Left cardiac atrium (tissue), 4 donors: ENCODE data around the gene SLC4A3. TPM values are rescaled to one million over a fixed set of nuclear protein-coding genes. Genes with fewer than 3 reads are reported as not detected.
"Not testable (repeated sequence)": the region's sequence is repeated elsewhere in the genome, so short reads cannot be mapped to it uniquely, and the experiment has no call there.

ENCODE experiments used
- ATAC-seq, 2 donors: fragments of 200-7000 bp; cut with Tn5 transposase; one replicate each; pipeline ENCODE4 v1.9.1; 2020; ENCODE audit warnings: mild to moderate bottlenecking in 2 of 2, moderate library complexity in 2 of 2
- DNase-seq: peaks from one replicate; pipeline ENCODE4 v3.0.0-alpha.2; 2020
- intact Hi-C, 2 donors: fragments of 100-400 bp; cut with DNase I; formaldehyde crosslinking; loops; one replicate each; pipeline versions ENCODE4 v1.14.1 to v1.15.1; 2022 to 2023
- total RNA-seq, 2 donors: library from RNA; stranded (reverse); fragmentation: NEBNext Ultra II Directional; extraction: Animal tissue kit (Norgen Biotek cat#: 25700); gene quantifications; one replicate each; pipeline ENCODE4 v1.2.1, GENCODE V29; 2021
- donor health status: DM: no; HTN: yes; CAD: no.
- donor health status: DM: no; HTN: yes; CAD: no; lungs with severe emphysema.
- donor health status: DM: yes; HTN: yes; CAD: no.
- donor health status: Dilated cardiomyopathy.

SLC4A3 gene
- total RNA-seq, 2 donors from 2014 or later = 261 to 360 TPM

DNA sequence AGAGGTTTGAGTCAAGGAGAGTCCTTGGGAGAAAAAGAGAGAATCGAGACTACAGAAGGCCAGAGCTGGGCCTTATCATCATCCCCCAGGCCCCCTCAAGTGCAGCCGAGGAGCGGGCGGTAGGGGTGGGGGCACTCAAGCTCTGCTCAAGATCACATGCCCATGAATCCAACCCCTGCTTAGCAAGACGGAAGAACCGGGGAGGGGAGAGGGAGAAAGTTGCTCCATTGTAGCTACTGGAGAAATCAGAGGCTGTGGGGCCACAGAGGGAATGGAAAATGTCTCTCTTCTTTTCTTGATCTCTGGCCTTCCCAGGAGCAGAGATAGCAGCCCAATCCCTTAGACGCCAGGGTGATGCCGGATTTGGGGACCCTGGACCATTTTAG lies 14.6 kb downstream of the SLC4A3 start:
- ATAC-seq (no peak), DNase-seq (no peak)
- intact Hi-C loops = loop anchor here in 1 of 2 donors (2.0 to 10.0 kb wide), 3 partner anchors 71 to 227 kb away; partner anchors contain the start of genes DES and OBSL1

DNA sequence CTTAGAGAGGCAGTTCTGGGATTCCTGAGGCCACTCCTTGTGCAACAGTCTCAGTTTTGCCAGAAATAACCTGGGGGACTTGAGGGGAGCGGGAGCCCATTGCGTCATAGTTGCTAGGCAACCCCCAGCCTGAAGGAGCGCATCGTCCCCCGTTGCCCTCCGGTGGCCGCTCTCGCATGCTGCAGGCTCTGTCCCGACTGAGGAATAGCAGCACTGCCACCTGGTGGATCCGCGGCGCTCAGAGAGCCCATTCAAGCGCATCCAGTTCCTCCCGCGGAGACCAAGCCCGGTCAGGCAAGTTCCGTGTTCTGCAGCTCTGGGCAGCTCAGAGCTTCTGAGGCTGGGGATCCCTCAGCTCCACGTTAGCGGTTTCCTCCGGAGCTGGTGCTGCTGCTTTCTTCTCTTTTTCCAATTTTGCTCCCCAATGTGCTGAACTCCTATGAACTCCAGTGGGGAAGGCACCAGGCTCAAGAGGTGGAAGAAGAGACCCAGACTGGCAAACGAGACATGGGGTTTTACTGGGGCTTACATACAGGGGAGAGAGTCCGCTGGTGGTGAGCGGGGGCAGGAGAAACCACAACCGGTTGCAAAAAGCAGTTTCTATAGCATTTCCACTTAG lies 15.1 kb downstream of the SLC4A3 start:
- peak; percentile 98 for DNase-seq
- ATAC-seq = peak; percentile 53 to 58
- intact Hi-C loops = loop anchor here in 1 of 2 donors (2.0 to 10.0 kb wide), 3 partner anchors 72 to 228 kb away; partner anchors contain the start of genes DES and OBSL1

- intact Hi-C loops = loop anchor here in 1 of 2 donors (2.0 to 10.0 kb wide), 3 partner anchors 72 to 228 kb away; partner anchors contain the start of genes DES and OBSL1
- DNase-seq = no peak
- no peak for ATAC-seq
Measured at GRCh38 chr2:219643084-219643473, 15.6 kb downstream of the SLC4A3 start.

- intact Hi-C loops = loop anchor here in 1 of 2 donors (2.0 to 10.0 kb wide), 3 partner anchors 73 to 229 kb away; partner anchors contain the start of genes DES and OBSL1
- DNase-seq (peak; percentile 63), ATAC-seq (peak; percentile 17 to 24)
Measured at GRCh38 chr2:219643788-219644398, 16.5 kb downstream of the SLC4A3 start.

GRCh38 chr2:219644801-219645480 lies 17.5 kb downstream of the SLC4A3 start:
- ATAC-seq (peak; percentile 59 to 67), DNase-seq (peak; percentile 70)
- intact Hi-C loops = loop anchor here in 1 of 2 donors (10.0 kb wide), 1 partner anchor 230 kb away; the partner anchor contains the start of gene DES

- peak; percentile 23 to 63 for ATAC-seq
- intact Hi-C loops = loop anchor here in 1 of 2 donors (2.0 to 10.0 kb wide), 2 partner anchors 43 to 231 kb away; partner anchors contain the start of gene DES
- peak; percentile 27 for DNase-seq
Measured at GRCh38 chr2:219645631-219646527, 18.4 kb downstream of the SLC4A3 start.

- no peak for DNase-seq
- no peak for ATAC-seq
- intact Hi-C loops = loop anchor here in 1 of 2 donors (10.0 kb wide), 1 partner anchor 233 kb away; the partner anchor contains the start of gene DES
Measured at GRCh38 chr2:219648176-219648575, 20.7 kb downstream of the SLC4A3 start.

- no peak for DNase-seq
- no peak for ATAC-seq
- intact Hi-C loops = loop anchor here in 1 of 2 donors (10.0 kb wide), 1 partner anchor 234 kb away; the partner anchor contains the start of gene DES
Measured at GRCh38 chr2:219648963-219649362, 21.5 kb downstream of the SLC4A3 start.

DNA sequence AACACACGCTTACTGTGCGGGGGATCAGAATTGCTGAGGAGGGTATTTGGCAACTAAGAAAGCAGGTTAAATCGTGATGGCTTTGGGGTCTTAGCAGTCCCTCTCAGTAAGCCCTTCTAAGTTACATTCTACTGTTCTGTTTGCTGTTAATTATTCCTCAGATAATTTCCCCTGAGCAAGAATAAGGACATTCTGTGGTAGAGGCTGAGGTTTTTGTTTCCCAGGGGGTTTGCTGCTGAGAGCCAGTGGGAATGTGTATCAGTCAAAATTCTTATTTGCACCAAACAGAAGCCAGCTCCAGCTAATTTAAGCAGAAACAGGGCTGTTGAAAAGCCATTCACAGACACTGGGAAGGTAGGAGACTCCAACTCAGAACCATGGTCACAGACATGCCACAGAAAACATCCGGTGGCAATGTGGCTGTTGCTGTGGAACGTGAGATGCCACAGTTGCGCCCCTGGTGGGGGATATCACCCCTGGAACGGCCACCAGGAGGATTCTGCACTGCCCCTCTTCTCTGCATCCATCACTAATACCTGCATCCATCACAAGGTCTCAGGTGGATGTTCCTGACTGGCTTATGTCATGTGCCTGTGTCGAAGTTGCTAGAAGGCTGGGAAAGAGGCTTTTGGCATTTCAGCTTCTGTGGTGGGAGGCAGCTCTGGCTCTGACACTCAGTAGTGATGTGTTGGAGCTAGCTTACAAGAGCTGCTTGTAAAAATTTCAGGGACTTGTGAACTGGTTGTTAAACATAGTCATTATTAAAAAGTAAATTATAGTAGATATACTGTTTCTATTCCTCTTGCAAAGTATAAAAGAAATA lies 23.2 kb downstream of the SLC4A3 start:
- intact Hi-C loops = no loop called here
- ATAC-seq (no peak), DNase-seq (no peak)

GRCh38 chr2:219651656-219652055 lies 24.2 kb downstream of the SLC4A3 start:
- DNase-seq = not testable (repeated sequence)

GRCh38 chr2:219656526-219656925 lies 29.1 kb downstream of the SLC4A3 start:
- ATAC-seq (no peak), DNase-seq (no peak)
- intact Hi-C loops = no loop called here

More at GRCh38 chr2:219651656-219652055, 24.2 kb downstream of the SLC4A3 start:
- ATAC-seq, intact Hi-C loops: not testable (repeated sequence)

DNA sequence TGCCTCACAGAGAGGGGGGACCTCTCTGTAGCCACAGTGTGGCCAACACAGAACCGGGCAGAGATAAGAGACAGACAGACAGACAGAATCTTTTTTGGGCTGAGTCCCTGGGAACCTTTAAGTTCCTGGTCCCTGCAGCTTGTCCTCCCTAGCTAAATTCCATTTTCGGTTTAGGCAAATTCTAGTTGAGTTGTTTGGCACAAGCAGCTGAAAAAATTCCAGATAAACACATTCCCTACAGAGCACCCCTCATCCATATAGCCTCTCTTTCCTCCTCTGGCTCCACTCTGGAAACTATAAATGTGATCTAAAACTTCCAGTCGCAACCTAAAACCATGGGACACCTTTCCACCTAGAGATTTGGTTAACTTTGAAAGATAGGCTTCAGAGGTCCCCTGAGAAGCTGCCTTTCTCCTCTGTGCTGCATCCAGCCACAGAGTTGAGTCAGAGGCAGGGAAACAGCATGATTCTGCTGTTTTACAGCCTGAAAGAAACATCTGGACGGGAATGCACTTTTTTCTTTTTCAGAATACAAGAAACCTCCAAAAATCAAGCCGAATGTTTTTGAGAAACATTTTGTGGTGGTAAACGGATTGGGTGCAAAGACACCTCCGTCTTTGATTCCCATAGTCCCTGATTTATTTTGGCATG lies 30.9 kb downstream of the SLC4A3 start:
- ATAC-seq = peak; percentile 54 to 62

GRCh38 chr2:219658874-219659273 lies 31.4 kb downstream of the SLC4A3 start:
- intact Hi-C loops = no loop called here
- DNase-seq = no peak
- no peak for ATAC-seq

More for the DNA sequence above, 30.9 kb downstream of the SLC4A3 start:
- intact Hi-C loops = no loop called here
- no peak for DNase-seq

- no peak for DNase-seq
- intact Hi-C loops = no loop called here
- peak in 1 of 2 donors; percentile 28 for ATAC-seq
Measured at GRCh38 chr2:219661197-219661954, 33.9 kb downstream of the SLC4A3 start.

DNA sequence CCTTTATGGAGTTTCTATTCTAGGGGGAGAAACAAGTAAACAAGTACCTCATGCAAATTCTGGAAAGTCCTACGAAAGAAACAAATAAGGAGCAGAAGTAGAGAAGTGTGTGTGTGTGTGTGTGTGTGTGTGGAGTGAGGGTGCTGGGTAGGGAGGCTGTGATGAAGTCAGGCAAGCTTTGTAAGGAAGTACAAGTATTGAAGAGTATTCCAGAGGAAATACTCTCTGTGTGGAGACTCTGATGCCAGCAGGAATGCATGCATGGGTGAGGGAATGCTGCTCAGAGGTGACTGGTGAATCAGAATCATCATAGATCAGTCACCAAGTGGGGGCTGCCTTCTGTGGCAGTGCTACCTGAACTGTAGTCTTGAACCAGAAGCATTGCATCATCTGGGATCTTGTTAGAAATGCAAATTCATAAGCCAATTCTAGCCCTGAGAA lies 34.5 kb downstream of the SLC4A3 start:
- DNase-seq (no peak), ATAC-seq (peak in 1 of 2 donors; percentile 24)
- intact Hi-C loops = no loop called here

GRCh38 chr2:219662566-219662965 lies 35.1 kb downstream of the SLC4A3 start:
- ATAC-seq = no peak
- intact Hi-C loops = no loop called here
- DNase-seq = no peak
